ENCODE data around the gene PTPRD.
"Not testable (repeated sequence)": the region's sequence is repeated elsewhere in the genome, so short reads cannot be mapped to it uniquely, and the experiment has no call there.

Gene PTPRD

DNA sequence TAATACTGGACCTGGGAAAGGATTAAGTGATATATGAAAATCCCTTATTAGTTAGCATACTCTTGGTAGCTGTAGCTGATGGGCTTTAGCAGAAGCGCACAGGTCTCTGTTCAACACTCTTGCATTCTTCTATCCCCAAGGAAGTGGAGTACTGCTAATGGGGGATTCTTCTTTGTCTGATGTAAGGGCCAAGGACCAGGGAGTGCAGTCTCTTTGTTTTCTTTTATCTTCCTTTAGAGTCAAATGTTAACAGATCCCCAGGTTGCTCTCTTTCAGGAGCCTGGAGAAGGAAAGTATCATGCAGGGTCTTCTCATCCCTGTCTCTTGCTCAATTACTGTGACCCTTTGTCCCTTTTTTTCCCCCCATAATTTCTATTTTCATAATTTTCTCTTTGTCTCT, 1666.3 kb downstream of the PTPRD start:
- no peak for DNase-seq

DNA sequence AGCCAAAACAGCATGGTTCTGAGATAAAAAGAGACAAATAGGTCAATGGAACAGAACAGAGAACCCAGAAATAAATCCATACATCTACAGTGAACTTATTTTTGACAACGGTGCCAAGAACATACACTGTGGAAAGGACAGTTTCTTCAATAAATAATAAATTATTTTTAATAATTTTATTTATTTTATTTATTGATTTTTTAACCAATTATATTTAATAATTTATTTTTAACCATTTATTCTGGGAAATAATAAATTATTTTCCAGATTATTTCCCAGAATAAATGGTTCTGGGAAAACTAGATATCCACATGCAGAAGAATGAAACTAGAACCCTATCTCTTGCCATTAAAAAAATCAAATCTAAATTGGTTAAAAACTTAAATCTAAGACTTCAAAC, 1669.4 kb downstream of the PTPRD start:
- no peak for DNase-seq

DNA sequence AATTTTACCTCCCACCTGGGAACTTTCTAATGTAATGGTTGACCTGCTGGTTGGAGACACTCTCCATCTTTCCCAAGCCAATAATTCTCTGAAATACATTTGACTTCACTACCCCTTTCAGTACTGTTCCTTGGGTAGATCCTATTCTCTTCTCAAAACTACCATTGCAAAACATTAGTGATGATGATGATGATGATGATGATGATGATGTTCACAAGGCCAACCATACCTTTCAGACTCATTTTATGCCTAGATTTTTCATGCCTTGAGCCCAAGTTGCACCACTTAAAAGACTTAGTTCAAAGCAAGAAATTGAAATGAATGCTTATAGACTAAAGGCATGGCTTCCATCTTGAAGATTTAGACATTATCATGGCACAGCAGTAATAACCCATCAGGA, 1672.2 kb downstream of the PTPRD start:
- no peak for DNase-seq

DNA sequence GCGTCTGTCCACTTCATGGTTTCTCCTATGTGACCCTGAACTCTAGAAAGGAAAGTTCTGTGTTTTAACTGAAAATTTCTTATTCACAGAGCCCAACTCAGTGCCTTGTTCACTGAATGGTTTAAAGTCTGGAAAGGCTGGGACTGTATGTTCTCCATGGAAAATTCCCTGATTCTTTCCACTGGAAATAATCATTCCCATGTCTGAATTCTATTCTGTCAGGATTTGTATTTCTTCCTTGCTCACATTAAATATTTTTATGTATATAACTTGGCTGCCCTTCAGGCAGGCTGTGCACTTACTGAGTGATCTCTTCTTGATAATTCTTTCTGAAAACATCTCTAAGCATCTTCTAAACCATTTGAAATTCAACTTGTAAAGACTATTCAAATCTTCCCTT, 1686.3 kb downstream of the PTPRD start:
- no peak for DNase-seq

DNA sequence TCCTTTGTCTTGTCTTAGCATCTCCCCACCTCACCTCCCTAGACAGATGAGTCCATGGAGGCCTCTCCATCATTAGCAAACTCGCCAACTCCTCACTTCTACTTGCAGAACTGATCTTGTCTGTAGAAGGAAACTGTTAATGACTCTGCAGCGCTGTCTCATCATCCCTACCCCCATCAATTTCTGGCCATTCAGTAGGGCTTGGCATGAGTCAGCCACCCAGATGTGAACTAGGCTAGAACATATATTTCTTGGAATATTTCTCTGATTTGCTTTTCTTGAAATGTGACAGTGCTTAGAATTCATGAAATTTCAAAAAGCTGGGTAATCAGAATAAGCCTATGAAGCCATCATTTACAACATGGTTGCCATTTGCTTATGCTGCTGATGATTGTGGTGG, 1688.2 kb downstream of the PTPRD start:
- DNase-seq: no peak

DNA sequence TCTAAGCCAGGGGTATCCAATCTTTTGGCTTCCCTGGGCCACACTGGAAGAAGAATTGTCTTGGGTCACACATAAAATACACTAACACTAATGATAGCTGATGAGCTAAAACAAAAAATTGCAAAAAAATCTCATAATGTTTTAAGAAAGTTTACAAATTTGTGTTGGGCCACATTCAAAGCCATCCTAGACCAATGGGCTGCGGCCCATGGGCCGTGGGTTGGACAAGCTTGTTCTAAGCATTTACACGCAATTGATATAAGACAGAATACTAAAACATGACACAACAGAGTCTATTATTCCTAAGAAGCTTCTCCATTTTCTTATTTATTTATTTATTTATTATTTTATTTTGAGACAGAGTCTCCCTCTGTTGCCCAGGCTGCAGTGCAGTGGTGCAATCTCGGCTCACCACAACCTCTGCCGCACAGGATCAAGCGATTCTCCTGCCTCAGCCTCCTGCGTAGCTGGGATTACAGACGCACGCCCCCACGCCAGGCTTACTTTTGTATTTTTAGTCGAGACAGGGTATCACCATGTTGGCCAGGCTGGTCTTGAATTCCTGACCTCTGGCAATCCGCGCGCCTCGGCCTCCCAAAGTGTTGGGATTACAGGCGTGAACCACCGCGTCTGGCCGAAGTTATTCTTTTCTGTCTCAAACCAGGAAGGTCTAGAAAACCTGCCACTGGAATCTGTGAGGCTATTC, 1692.2 kb downstream of the PTPRD start:
- not testable (repeated sequence) for DNase-seq

DNA sequence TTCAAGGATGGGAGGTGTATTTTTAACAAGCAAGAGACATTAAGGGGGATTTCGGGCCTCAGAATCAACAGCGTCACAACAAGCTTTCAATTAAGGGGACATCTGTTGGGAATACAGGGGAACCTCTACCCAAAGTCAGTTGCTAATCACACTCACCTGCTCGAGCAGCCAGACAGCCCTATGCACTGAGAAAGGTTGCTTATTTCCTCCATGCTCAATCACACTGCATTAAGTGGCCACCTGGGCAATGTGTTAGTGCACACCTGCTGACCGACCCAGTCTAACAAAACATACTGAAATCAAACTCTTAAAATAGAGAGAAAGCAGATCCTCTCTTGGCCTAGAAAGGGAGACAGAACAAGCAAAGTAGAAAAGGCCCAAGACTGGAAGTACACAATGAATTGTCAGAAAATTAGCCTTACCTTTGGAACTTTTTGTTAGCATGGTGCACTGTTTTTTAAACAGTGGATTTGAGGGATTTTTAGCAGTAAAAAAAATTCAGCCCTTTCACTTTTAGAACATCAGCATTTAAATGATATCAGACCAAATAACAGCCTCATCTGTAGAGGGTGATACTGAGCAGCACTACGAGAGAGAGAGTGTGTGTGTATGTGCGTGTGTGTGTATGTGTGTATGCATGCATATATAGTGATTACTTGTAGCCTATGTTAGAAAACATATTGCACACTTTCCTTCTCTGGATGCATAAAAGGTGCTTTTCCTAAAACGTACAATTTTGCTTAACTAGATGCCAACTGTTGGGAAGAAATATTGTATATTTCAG, 1694.7 kb downstream of the PTPRD start:
- no peak for DNase-seq

DNA sequence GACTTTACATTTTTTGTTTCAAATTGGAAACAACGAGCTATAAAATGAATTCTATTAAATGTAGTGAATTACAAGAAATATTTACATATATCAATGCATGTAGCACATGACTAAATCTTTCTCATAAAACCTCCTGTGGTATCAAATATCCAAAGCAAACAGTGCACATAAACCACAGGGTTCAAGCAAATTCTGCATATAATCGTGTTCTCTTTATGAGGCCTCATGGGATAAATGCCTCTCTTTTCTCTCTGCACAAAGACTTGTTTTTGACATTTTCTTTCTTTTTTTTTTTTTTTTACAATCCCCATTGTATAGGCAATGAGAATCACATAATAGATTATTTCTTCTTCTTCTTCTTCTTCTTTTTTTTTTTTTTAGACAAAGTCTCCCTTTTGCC, 1696.0 kb downstream of the PTPRD start:
- no peak for DNase-seq

DNA sequence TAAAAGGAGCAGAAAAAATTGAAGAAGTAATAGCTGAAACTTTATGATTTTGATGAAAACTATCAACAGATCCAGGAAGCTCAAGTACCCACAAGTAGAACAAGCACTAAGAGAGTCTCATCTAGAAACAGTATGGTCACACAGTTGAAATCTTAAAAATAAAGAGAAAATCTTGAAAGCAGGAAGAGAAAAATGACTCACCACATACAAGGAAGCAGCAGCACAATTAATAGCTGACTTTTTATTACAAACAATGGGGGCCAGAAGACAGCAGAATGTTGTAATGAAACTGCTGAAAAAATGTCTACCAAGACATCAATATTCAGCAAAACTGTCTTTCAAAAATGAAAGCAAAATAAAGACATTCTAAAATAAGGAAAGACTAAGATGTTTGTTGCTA, 1704.9 kb downstream of the PTPRD start:
- DNase-seq: no peak

DNA sequence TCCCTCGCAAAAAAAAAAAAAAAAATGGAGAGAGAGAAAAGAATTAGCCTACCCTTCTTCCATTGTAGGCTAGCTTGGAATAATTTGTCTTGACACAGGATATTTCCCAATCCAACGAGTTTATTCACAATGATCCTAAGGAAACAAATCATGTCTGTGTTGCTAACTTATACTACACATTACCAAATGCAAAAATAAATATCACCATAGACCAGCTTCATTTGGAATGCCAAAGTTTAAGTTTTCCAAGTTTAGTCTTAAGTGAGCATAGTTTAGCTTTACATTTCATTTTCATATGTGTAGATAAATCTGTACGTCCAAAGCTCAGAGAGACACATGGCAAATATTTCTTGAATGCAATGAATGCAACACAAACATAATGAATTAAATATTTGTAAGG, 1707.1 kb downstream of the PTPRD start:
- no peak for DNase-seq

DNA sequence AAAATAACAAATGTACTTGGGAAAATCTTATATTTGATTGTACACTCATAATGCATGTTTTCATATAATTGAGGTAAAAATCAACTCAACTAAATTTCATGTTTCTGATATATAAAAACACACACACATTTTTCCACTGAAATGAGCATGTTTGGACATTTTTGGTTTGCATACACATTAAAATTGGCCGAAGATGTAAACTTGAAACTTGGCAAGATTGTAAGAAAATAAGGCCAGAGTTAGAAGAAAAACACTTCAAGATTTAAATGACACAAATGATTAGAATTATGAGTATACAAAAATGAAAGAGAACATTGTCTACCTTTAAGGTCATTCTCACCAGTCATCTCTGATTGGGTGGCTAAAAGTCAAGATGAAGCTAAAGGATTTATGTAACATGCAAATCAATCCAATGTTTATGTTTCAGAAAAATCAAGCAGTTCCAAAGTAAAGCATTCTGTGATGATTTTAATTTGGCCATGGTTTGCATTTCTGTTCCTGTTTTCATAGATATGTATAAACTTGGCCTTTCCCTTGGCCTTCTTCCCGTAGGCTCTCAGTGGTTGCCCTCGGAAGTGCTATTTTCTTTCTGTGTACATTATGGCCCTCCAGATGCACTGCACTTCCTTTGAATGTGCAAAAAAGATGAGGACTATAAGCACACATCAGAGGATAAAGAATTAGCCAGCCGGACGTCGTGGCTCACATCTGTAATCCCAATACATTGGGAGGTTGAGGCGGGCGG, 1707.9 kb downstream of the PTPRD start:
- no peak for DNase-seq

DNA sequence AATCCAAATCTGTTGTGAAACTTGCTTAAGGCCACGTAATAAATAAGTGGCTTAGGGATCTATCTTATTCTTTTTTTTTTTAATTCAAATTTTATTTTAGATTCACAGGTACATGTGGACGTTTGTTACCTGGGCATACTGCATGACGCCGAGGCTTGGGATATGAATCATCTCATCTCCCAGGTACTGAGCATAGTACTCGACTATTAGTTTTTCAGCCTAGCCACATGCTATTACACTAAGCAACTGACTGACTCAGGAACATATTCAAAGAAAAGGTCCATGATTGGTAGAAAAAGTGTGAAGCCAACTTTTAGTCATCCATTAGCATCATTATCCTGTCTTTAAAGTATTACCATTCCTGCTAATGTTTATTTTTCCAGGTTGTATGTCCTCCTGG, 1709.7 kb downstream of the PTPRD start:
- DNase-seq: no peak

DNA sequence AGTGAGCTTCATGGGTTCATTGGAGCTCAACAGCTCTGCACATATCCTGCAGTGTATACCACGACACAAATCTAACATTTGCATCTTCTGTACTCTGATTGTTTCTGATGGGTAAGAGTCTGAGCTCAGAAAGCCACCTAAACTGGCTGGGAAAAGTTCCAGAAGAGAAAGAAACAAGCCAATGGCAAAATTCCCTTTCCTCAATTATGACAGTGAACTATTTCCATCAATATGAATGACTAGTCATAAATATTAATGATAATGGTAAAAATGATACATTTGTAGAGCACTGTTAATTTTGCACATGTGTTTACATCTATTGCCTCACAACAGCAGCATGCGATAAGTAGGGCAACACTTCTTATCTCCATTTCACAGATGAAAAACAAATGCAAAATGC, 1711.7 kb downstream of the PTPRD start:
- no peak for DNase-seq

DNA sequence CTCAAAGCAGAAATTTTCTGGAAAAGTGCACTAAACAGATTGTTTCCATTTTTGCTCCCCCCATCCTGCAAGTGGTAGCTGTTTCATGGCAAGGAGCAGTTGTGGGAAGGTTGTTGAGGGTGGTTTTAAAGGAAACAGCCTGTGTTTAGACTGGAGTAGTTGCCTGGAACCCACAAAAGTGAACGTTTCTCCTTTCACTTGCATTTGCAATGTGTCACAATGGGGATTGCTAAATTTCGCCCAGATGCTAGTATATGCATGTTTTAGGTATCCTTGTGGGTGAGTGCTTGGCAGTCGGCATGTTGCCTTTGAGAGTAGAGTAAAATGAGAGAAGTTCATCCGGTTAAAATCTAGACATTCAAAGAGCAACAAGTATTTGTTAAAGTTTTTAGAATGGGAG, 1713.3 kb downstream of the PTPRD start:
- no peak for DNase-seq

DNA sequence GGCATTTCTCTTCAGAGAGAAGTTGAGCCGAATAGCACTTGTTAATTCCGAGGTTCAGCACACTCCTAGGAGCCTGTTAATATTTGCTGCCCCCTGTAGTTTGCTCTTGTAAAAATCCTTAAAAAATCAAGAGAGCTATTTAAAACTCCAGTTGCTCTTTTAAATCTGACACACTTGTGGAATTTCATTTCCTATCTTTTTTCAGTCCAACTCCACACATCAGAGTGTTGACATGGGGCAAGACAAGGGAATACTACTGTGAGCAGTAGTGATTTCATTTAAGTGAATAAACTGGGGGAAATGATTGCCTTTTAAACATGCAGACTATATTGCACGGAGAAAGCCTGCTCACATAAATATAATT, 1717.0 kb downstream of the PTPRD start:
- peak; percentile 42 for DNase-seq

DNA sequence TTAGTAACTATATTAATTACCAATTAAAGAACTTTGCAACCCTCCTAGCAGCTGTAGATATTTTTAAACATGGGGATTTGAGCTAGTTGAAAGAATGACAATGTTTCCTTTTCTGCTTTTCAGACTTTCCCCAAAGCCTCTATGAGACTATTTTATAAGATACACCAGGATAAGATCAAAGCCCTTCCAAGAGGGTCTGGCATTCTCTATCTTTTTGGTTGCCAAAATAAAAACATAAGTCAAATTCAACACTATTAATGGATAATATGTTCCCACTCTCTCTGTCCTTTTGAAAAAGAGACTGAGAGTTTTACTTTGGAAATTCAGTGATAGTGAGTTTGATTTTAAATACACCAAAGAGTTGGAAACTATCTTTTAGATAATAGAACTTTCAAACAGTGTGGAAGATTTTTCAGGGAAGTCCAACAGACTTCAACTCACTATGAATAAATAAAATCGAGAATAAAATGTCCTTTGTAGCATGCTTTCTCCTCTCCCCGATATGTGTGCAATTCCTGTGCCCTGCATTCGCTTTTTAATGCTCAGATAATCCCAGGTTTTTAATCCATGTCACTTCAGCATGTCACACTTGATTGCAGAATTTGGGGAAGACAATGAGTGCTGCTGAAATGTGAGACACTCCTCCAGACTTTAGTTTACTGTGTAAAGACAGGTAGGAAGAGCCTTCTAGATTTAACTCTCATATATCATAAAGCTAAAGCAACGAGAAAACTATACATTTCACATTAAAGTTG, 1717.5 kb downstream of the PTPRD start:
- no peak for DNase-seq

DNA sequence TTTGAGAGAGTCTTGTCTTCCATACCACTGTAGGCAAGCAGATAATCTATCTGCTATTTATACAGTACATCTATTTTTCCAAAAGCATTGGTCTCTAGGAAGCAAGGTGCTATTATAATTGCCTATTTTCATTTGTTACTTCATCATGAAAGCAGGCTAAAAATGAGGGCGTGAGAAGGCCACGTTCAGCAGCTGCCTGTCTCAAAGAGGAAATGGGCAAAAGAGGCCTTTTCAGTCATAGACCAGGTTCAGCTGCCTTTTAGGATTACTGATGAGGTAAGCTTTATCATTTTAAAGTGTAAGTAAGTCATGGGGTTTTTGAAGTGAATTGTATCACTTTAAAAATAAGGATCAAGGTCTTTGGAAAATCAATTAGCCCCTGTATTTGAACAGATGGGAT, 1722.1 kb downstream of the PTPRD start:
- no peak for DNase-seq

DNA sequence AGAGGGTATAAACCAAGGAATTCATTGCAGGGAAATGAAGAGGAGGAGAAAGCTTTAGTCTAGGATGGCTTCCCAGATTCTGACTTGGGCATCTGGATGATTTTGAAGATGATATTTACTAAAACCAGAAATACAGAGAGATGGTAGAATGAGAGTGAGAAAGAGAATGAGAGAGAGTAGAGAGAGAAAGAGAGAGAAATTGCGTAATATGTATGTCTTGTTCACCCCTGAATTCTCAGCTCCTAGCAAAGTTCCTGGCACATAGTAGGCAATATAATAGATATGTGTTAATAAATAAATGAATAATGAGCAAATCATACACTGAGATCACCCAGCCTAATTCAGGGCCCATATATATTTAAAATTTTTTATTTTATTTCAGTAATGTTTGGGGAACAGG, 1723.7 kb downstream of the PTPRD start:
- no peak for DNase-seq

DNA sequence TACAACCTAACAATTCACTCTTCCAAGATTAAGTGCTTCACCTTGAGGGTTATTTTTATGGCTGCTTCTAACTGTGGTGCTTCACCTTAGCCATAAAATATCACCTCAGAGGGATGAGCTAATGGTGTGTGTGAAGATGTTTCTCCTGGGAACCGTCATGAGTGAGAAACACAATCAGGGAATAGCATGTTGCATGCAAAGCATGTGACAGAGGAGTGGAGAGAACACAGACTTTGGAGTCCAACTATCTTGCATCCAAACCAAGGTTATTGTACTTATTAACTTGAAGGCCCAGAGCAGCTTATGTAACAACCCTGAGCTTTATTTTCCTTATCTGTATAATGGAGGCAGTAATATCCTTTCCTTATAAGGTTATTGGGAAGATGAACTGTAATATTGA, 1724.2 kb downstream of the PTPRD start:
- no peak for DNase-seq

DNA sequence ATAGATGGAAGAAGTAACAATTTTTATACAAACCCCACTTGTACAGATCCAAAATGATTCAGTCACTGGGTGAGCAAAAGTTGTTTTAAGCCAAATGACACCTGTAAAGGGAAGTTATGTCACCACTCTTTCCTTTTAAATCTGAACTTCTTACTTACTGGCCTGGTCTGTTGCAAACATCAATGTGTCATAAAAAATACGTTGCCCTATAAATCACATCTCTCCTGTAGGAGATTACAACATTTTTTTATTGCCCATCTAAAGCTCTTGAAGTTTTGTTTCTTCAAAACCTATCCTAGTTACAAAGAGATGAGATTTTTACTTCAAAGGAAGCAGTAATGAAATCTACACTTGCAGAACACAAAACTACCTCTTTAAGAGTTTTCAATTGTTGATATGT, 1725.4 kb downstream of the PTPRD start:
- DNase-seq: no peak

DNA sequence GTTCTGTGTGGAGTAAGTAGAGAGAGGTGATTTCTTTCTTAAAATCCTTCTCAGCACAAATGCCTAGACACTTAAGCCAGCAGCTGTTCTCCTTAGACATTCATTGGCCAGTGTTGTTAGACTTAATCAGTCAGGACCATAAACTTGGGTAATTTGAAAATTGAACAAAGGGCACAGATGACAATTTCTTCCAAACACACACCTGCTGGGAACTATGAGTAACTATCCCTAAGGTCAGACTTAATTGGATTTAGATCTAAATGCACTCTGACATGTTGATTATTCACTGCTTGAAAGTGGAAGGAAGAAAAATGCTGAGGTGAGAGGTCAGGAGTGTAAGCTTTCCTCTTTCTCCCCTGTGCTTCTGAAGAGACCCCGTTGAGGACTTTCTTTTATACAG, 1729.5 kb downstream of the PTPRD start:
- DNase-seq: peak; percentile 52

DNA sequence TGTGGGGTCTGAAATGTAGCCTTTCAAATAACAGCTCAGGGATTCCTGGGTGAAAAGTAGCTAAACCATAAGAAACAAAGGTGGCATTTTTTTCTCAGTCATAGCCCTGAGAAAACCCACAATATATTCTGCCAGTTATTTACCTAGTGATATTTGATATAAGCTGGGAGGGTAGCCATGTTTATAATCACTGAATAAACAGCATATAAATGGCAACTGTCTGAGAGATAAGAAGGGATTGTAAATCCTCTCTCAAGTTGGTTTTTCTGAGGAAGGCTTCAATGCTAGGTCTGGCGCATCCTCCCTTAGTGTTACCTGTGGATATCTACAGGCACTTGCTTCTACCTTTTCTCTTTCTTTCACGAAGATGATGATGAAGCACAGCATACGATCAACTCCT, 1732.7 kb downstream of the PTPRD start:
- DNase-seq: no peak

DNA sequence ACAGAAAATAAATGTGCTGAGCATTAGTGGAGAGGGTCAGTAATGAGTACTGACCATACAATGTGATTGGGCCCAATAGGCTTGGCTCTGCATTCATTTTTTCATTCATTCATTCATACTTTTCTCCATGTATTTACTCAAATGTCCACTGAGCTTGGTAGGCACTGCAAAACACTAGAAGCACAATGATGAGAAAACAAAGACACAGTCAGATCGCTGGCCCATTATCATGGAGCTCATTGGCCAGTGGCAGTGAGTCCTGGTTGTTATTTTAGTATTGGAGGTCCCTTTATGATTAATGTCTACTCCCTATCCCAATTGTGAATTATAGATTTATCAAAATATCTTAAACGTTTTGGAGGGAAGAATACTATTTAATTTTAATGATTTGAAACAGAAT, 1733.5 kb downstream of the PTPRD start:
- DNase-seq: no peak

Measured in NCI-H2227 treated with DMSO at 0.1 percent for 48 hours (cell line).